HEK293T (cell line): ENCODE results near the gene TBC1D20.

Experiments used
- CTCF ChIA-PET: fragments of 350-600 bp; formaldehyde crosslinking; extraction: SDS; loops from one replicate; lab custom pipeline; 2021; ENCODE audit warnings: antibody characterized with exemption, inconsistent platforms; lab: Yijun Ruan, JAX
- POLR2A ChIA-PET: fragments of 350-600 bp; formaldehyde crosslinking; extraction: SDS; loops from one replicate; lab custom pipeline; 2020; ENCODE audit warnings: antibody characterized with exemption, inconsistent platforms; lab: Yijun Ruan, JAX
- DNase-seq: peaks from one replicate; pipeline ENCODE4 v3.0.0; 2012; ENCODE audit warnings: mixed read lengths; ENCODE audit errors: extremely low spot score
- ARNT ChIP-seq: fragments of 450-650 bp; IDR thresholded peaks from 2 replicates; pipeline ENCODE4 v1.6.1; 2017; ENCODE audit warnings: mild to moderate bottlenecking
- BHLHE40 ChIP-seq: fragments of 450-650 bp; IDR thresholded peaks from 2 replicates; pipeline ENCODE4 v1.6.1; 2016; ENCODE audit warnings: mild to moderate bottlenecking, moderate library complexity, borderline replicate concordance
- CTBP1 ChIP-seq: fragments of 450-650 bp; IDR thresholded peaks from 2 replicates; pipeline ENCODE4 v1.6.1; 2016; ENCODE audit warnings: borderline replicate concordance
- ELF4 ChIP-seq: fragments of 450-650 bp; IDR thresholded peaks from 2 replicates; pipeline ENCODE4 v1.6.1; 2017; ENCODE audit warnings: antibody characterized with exemption
- FOXA1 ChIP-seq: fragments of 450-650 bp; IDR thresholded peaks from 2 replicates; pipeline ENCODE4 v1.6.1; 2016; ENCODE audit warnings: mild to moderate bottlenecking
- FOXK2 ChIP-seq: fragments of 450-650 bp; IDR thresholded peaks from 2 replicates; pipeline ENCODE4 v1.6.1; 2016; ENCODE audit warnings: mild to moderate bottlenecking
- FOXM1 ChIP-seq: fragments of 450-650 bp; IDR thresholded peaks from 2 replicates; pipeline ENCODE4 v1.6.1; 2017; ENCODE audit warnings: mild to moderate bottlenecking, borderline replicate concordance
- HDGF ChIP-seq: fragments of 450-650 bp; IDR thresholded peaks from 2 replicates; pipeline ENCODE4 v1.6.1; 2017; ENCODE audit warnings: antibody characterized with exemption, borderline replicate concordance
- L3MBTL2 ChIP-seq: fragments of 450-650 bp; conservative IDR thresholded peaks from 2 replicates; pipeline ENCODE4 v1.6.1; 2016; ENCODE audit warnings: mild to moderate bottlenecking
- LEF1 ChIP-seq: fragments of 450-650 bp; IDR thresholded peaks from 2 replicates; pipeline ENCODE4 v1.6.1; 2017; ENCODE audit warnings: mild to moderate bottlenecking, borderline replicate concordance
- NFRKB ChIP-seq: fragments of 450-650 bp; IDR thresholded peaks from 2 replicates; pipeline ENCODE4 v1.6.1; 2016; ENCODE audit warnings: mild to moderate bottlenecking, moderate library complexity
- SP1 ChIP-seq: fragments of 450-650 bp; IDR thresholded peaks from 2 replicates; pipeline ENCODE4 v1.6.1; 2017
- SUZ12 ChIP-seq: fragments of 450-650 bp; IDR thresholded peaks from 2 replicates; pipeline ENCODE4 v1.6.1; 2016; ENCODE audit warnings: mild to moderate bottlenecking
- TARDBP ChIP-seq: fragments of 450-650 bp; IDR thresholded peaks from 2 replicates; pipeline ENCODE4 v1.6.1; 2016
- ZNF384 ChIP-seq: fragments of 450-650 bp; IDR thresholded peaks from 2 replicates; pipeline ENCODE4 v1.6.1; 2016
- TF ChIP-seq, protein P1 (sequence below): fragments of 450-650 bp; IDR thresholded peaks from 2 replicates; pipeline ENCODE4 v1.6.1; 2016

The TBC1D20 gene

GRCh38 chr20:400454-401275, 61.7 kb downstream of the TBC1D20 start:
- TF ChIP-seq, protein P1, sequence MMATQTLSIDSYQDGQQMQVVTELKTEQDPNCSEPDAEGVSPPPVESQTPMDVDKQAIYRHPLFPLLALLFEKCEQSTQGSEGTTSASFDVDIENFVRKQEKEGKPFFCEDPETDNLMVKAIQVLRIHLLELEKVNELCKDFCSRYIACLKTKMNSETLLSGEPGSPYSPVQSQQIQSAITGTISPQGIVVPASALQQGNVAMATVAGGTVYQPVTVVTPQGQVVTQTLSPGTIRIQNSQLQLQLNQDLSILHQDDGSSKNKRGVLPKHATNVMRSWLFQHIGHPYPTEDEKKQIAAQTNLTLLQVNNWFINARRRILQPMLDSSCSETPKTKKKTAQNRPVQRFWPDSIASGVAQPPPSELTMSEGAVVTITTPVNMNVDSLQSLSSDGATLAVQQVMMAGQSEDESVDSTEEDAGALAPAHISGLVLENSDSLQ: no peak
- TF ChIP-seq FOXK2 (no peak), BHLHE40 (no peak), FOXM1 (no peak), LEF1 (no peak), TARDBP (no peak), HDGF (no peak), SUZ12 (no peak), ARNT (no peak), CTBP1 (no peak), FOXA1 (no peak), ZNF384 (no peak), SP1 (no peak)
- DNase-seq: no peak
- CTCF ChIA-PET: no interaction called here
- POLR2A ChIA-PET: no interaction called here

DNA sequence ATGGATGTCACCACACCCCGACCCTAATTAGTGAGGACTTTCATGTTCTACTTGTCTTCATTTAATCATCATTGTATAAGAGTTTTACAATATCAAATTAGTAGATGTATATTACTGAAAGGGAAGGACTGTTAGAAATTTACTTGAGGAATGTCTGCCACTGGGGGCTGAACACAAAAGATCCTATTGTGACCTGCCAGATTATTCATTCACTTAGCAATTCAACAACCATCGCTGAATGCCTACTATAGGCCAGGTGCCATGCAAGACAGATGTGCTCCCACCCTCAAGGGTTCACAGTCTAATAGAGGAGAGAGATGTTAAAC, 62.2 kb downstream of the TBC1D20 start:
- no peak for DNase-seq
- POLR2A ChIA-PET: no interaction called here
- TF ChIP-seq ELF4: no peak
- no peak for TF ChIP-seq NFRKB
- TF ChIP-seq, protein P1: no peak
- no peak for TF ChIP-seq SP1
- no peak for TF ChIP-seq CTBP1
- TF ChIP-seq FOXK2: no peak
- TF ChIP-seq ARNT: no peak
- no peak for TF ChIP-seq L3MBTL2
- TF ChIP-seq LEF1: no peak
- TF ChIP-seq FOXM1: no peak
- TF ChIP-seq FOXA1: no peak
- no peak for TF ChIP-seq TARDBP
- no peak for TF ChIP-seq SUZ12
- no peak for TF ChIP-seq ZNF384
- TF ChIP-seq HDGF: no peak
- no peak for TF ChIP-seq BHLHE40

DNA sequence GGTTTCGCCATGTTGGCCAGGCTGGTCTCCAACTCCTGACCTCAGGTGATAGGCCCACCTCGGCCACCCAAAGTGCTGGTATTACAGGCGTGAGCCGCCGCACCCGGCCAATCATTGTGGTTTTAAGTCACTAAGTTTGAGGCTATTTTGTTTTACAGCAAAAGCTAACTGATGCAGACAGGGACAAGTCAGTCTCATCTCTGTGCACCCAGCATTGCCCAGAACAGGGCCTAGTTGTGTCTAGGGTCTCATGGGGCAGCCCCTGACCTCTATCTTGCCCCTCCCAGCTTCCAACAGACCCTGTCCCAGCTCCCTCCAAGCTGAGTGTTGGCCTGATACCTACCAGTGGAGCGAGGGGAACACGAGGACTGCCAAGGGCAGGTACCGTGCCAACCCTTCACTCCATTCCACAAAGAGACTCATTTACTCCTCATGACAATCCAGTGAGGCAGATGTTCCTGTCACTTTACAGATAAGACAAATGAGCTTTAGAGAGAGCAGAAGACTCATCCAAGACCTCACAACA, 63.1 kb downstream of the TBC1D20 start:
- DNase-seq: no peak
- no peak for TF ChIP-seq CTBP1
- TF ChIP-seq NFRKB: no peak
- no peak for TF ChIP-seq ARNT
- no peak for TF ChIP-seq FOXM1
- TF ChIP-seq BHLHE40: no peak
- TF ChIP-seq FOXK2: no peak
- TF ChIP-seq LEF1: no peak
- no peak for TF ChIP-seq TARDBP
- TF ChIP-seq, protein P1: no peak
- TF ChIP-seq HDGF: no peak
- TF ChIP-seq FOXA1: no peak
- TF ChIP-seq ZNF384: no peak
- TF ChIP-seq SUZ12: no peak
- no peak for TF ChIP-seq L3MBTL2
- CTCF ChIA-PET: interaction anchor here (0.8 kb wide), 1 partner anchor 32 kb away, joined by 3 read pairs; no protein-coding TSS in a partner anchor
- POLR2A ChIA-PET: interaction anchor here (1.0 to 2.4 kb wide), 2 partner anchors 8 to 15 kb away, joined by 4 to 10 read pairs; no protein-coding TSS in a partner anchor

More for the DNA sequence above, 62.2 kb downstream of the TBC1D20 start:
- CTCF ChIA-PET: no interaction called here

DNA sequence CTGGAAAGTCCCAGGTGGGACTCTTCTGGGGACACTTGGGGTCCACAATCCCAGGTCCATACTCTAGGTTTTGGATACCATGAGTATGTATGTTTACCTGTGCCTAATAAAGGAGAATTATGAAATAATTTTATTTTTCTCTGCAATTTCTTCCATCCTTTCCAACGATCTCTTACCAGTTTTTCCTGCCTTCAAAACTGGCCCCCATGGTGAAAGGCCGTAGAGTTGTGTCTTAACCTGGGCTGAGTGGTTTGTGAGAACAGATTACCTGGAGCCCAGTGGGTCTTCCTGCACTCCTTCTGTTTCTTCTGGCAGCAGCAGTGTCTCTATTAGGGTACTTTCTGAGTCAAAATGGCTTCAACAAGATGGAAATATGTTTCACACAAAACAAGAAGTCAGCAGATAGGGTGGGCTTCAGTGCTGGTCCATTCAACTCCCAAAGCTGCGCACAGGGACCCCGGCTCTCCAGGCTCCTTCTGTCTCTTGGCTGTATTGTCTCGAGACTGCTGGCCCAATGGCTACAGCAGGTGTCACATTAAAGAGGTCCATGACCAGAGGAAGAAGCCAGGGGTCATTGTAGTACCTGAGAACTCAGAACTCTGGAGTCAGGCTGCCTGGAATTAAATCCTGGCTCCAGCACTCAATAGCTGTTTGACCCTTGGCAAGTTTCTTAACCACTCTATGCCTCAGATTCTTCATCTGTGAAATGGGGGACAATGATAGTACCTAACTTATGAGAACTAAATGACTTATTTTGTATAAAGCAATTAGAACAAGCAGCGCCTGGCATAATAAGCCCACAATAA, 64.7 kb downstream of the TBC1D20 start:
- TF ChIP-seq SUZ12 (no peak), SP1 (no peak), ELF4 (no peak), ZNF384 (no peak), LEF1 (no peak), BHLHE40 (no peak), TARDBP (no peak)
- ChIA-PET POLR2A (interaction anchor here (2.4 kb wide), 1 partner anchor 10 kb away, joined by 10 read pairs; no protein-coding TSS in a partner anchor), CTCF (no interaction called here)
- no peak for DNase-seq

DNA sequence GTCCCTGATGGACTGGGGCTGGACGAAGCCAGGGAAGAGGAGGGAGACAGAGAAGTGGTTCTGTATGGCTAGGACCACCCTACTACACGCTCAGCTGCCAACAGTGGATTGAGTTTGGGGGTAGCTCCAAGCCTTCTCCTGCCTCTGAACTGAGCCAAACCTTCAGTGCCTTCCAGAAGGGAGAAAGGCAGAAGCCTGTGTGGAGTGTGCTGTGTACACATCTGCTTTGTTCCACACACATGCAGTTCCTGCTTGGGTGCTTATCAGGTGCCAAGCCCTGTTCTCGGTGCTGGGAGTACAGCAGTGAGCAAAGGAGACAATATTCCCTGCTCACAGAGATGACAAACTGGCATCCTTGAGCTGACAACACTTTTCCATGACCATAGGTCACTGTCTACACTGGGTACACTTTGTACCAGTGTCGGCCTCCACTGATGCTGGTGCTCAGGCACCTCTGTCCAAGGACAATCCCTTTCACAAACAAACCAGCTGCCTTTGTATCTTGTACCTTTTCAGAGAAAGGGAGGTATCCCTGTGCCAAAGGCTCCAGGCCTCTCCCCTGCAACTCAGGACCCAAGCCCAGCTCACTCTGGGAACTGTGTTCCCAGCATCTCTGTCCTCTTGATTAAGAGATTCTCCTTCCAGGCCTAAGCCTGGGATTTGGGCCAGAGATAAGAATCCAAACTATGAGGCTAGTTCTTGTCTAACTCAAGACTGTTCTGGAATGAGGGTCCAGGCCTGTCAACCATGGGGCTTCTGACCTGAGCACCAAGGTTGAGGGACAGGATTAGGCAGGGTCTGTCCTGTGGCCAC, 65.5 kb downstream of the TBC1D20 start:
- TF ChIP-seq, protein P1: no peak
- TF ChIP-seq NFRKB (no peak), CTBP1 (no peak), SUZ12 (no peak), ARNT (no peak), L3MBTL2 (no peak), LEF1 (no peak), ZNF384 (no peak), BHLHE40 (no peak), FOXK2 (no peak), FOXM1 (no peak), SP1 (no peak), HDGF (no peak), FOXA1 (no peak), ELF4 (no peak), TARDBP (no peak)
- CTCF ChIA-PET: no interaction called here
- POLR2A ChIA-PET: interaction anchor here (1.0 to 1.1 kb wide), 2 partner anchors 11 to 14 kb away, joined by 3 to 5 read pairs; no protein-coding TSS in a partner anchor
- DNase-seq: no peak
